Small intestine (tissue), 7 donors: ENCODE results near the gene RETREG1. TPM values are rescaled to one million over a fixed set of nuclear protein-coding genes. Genes with fewer than 3 reads are reported as not detected.
"Not testable (repeated sequence)": the region's sequence is repeated elsewhere in the genome, so short reads cannot be mapped to it uniquely, and the experiment has no call there.

Experiments used
- DNase-seq, 2 donors: peaks; one replicate each; pipeline versions ENCODE4 v3.0.0 to v3.0.0-alpha.2; 2013
- FAIRE-seq: peaks from 2 replicates; lab custom pipeline; 2012; peaks lifted over from hg19 to GRCh38; lab: Jason Lieb, UNC
- H3K27ac ChIP-seq, 3 donors: one replicate each; pipeline ENCODE4 v1.5.1; 2013; ENCODE audit warnings: low read length in 2 of 3, mild to moderate bottlenecking in 2 of 3, control low read depth in 1 of 3, inconsistent platforms in 1 of 3, low read depth in 1 of 3, moderate library complexity in 1 of 3
- H3K27me3 ChIP-seq, 3 donors: one replicate each; pipeline ENCODE4 v1.6.1; 2013; ENCODE audit warnings: low read length in 3 of 3, inconsistent platforms in 1 of 3; ENCODE audit not compliant: control insufficient read depth in 3 of 3, insufficient read depth in 3 of 3
- H3K36me3 ChIP-seq, 3 donors: one replicate each; pipeline ENCODE4 v1.6.1; 2013; ENCODE audit warnings: low read length in 3 of 3, inconsistent platforms in 1 of 3, low read depth in 1 of 3, mild to moderate bottlenecking in 1 of 3, moderate library complexity in 1 of 3; ENCODE audit not compliant: control insufficient read depth in 3 of 3, insufficient read depth in 2 of 3
- H3K4me1 ChIP-seq, 3 donors: one replicate each; pipeline ENCODE4 v1.6.1; 2013; ENCODE audit warnings: low read length in 2 of 3, inconsistent platforms in 1 of 3, low read depth in 1 of 3, mild to moderate bottlenecking in 1 of 3, moderate library complexity in 1 of 3; ENCODE audit not compliant: control insufficient read depth in 3 of 3, insufficient read depth in 2 of 3
- H3K4me3 ChIP-seq, 3 donors: one replicate each; pipeline ENCODE4 v1.5.1; 2013; ENCODE audit warnings: low read length in 3 of 3, control low read depth in 1 of 3, inconsistent platforms in 1 of 3, low read depth in 1 of 3, mild to moderate bottlenecking in 1 of 3, moderate library complexity in 1 of 3
- H3K9me3 ChIP-seq, 2 donors: one replicate each; pipeline ENCODE4 v1.6.1; 2013; ENCODE audit warnings: low read depth in 1 of 2, low read length in 1 of 2; ENCODE audit not compliant: control insufficient read depth in 2 of 2, insufficient read depth in 1 of 2
- WGBS, 3 donors: extraction: QIAGEN DNeasy Blood & Tissue Kit; methylation state at CpG; one replicate each; pipeline ENCODE4 v1.1.7; 2013; 5-methylcytosine and 5-hydroxymethylcytosine counted together
- polyA plus RNA-seq, 4 donors: library from polyadenylated mRNA; stranded (reverse) in 3 of 4; unstranded in 1 of 4; fragments of 200-250 nt in 3 of 4; fragments of 120-200 nt in 1 of 4; gene quantifications; one replicate each; pipeline versions ENCODE4 v1.2.1 to v1.2.3, GENCODE V29; 2013
- donor health status: healthy with polysubstance abuse.
- donor health status: control.
- donor health status: control.
- donor health status: Bipolar disorder and iron deficiency.
- donor health status: healthy.

RETREG1 gene
- polyA plus RNA-seq, 4 donors: 9.5 to 36.0 (median 18.3) TPM

DNA sequence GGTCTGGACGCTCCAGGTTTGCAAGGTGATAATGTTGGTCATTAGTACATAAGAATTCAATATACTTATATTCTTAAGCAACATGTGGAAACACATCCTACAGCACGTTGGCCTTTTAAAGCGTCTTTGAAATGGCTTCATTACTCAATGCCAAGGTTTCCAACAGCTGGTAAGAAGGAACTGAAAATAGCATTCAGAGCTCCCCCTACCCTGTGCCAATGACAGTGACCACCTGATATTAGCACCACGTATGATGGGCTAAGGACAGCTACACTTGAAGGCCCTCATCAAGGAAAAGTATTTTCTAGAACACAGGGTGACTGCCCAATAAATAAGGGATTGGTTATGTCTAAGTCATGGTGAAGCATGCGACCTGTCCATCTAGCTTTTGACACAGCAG, 161.1 kb downstream of the RETREG1 start:
- Histone ChIP-seq H3K36me3 (peaks cover 18 to 36% (median 22%) of the 10 kb centered on the region in 3 donors), H3K27me3 (no peaks in the 10 kb centered on the region), H3K4me3 (no peak overlapping the region), H3K4me1 (no peaks in the 10 kb centered on the region), H3K27ac (no peak overlapping the region), H3K9me3 (no peaks in the 10 kb centered on the region)
- 82 to 89% (median 82%) methylated on average over 5 of the region's 5 CpGs for WGBS, 3 donors
- FAIRE-seq (no peak), DNase-seq (no peak)

DNA sequence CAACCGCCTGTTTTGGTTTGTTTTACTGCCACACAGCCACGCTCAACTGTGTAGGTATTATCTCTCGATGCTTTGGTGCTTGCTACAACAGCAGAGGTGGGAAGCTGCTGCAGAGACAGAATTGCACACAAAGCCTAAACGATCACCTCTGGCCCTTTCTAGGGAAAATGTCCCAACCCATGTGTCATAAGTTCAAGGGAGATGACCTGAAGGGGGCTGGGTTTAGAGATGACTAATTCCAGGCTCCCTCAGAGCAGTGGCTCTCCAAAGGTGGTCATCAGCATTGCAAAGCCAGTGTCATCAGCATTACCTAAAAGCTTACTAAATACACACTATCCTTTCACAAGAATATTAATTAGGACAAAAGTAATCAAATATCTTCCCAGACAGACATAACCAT, 162.1 kb downstream of the RETREG1 start:
- no peaks in the 10 kb centered on the region for H3K4me1 ChIP-seq
- WGBS, 3 donors: 87 to 93% (median 88%) methylated on average over 4 of the region's 4 CpGs
- no peak overlapping the region for H3K4me3 ChIP-seq
- no peak overlapping the region for H3K27ac ChIP-seq
- H3K27me3 ChIP-seq: no peaks in the 10 kb centered on the region
- FAIRE-seq: no peak
- H3K9me3 ChIP-seq: no peaks in the 10 kb centered on the region
- no peak for DNase-seq
- H3K36me3 ChIP-seq: peaks cover 22 to 41% (median 25%) of the 10 kb centered on the region in 3 donors

DNA sequence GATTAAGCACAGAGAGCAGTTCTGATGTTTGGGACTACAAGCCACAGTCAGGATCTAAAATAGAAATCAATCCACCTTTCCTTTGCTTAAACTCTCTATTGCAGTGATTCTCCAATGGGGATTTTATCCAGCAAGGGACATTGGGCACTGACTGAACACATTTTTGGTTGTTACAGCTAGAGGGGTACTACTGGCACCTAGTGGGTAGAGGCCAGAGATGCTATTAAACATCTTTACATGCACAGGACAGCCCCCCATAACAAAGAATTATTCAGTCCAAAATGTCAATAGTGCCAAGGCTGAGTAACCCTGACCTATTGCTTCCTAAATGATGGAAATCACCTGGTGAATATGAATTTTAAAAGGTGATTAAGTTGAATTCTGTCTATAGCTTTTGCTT, 163.2 kb downstream of the RETREG1 start:
- no peaks in the 10 kb centered on the region for H3K9me3 ChIP-seq
- H3K27ac ChIP-seq: no peak overlapping the region
- no peaks in the 10 kb centered on the region for H3K27me3 ChIP-seq
- DNase-seq (no peak), FAIRE-seq (no peak)
- H3K36me3 ChIP-seq: peaks cover 24 to 40% (median 29%) of the 10 kb centered on the region in 3 donors
- H3K4me3 ChIP-seq: no peak overlapping the region
- no peaks in the 10 kb centered on the region for H3K4me1 ChIP-seq

DNA sequence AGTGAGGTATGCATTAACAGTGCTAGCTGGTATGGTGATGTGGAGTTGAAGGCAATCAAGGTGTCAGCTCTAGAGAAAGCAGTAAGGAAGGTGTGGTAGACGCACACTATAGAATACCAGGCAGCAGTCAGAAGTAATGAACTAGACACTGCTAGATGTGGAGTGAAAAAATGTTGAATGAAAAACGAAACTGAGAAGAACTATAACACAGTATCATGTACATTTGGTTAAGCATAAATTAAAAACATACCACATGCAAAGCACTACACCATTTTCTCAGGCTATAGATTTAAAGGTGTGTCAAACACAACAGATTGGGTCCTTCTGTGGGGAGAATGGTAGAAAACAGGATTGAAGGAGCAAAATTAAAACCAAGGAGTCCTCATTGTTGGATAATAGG, 166.6 kb downstream of the RETREG1 start:
- no peak for FAIRE-seq
- WGBS, 3 donors: 87 to 96% (median 89%) methylated on average over 2 of the region's 2 CpGs
- H3K4me3 ChIP-seq: no peak overlapping the region
- DNase-seq: no peak
- H3K27ac ChIP-seq: no peak overlapping the region
- H3K27me3 ChIP-seq: no peaks in the 10 kb centered on the region
- no peaks in the 10 kb centered on the region for H3K4me1 ChIP-seq
- H3K9me3 ChIP-seq: no peaks in the 10 kb centered on the region
- peaks cover 21 to 39% (median 38%) of the 10 kb centered on the region in 3 donors for H3K36me3 ChIP-seq

DNA sequence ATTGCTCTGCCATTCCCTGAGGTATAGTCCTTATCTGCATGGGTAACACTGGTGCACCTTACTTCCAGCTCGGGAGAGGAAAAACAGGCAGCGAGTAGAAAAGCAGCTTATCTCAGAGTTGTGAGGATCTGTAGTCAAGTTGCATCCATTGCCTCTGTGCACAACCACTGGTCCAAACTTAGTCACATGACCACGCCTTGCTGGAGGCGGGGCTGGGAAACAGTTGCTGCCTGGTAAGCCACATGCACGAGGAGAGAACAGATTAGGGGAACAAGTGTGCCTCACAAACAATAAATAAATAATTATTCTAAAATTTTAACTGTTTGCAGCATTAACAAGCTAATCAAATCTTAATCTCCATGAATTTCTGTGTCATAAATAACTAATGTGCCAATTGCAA, 169.8 kb downstream of the RETREG1 start:
- Histone ChIP-seq H3K4me3 (no peak overlapping the region), H3K4me1 (no peaks in the 10 kb centered on the region), H3K27me3 (no peaks in the 10 kb centered on the region), H3K36me3 (peaks cover 13 to 33% (median 27%) of the 10 kb centered on the region in 3 donors), H3K27ac (no peak overlapping the region), H3K9me3 (no peaks in the 10 kb centered on the region)
- DNase-seq (no peak), FAIRE-seq (no peak)
- WGBS, 3 donors: 87 to 88% (median 88%) methylated on average over 5 of the region's 5 CpGs

DNA sequence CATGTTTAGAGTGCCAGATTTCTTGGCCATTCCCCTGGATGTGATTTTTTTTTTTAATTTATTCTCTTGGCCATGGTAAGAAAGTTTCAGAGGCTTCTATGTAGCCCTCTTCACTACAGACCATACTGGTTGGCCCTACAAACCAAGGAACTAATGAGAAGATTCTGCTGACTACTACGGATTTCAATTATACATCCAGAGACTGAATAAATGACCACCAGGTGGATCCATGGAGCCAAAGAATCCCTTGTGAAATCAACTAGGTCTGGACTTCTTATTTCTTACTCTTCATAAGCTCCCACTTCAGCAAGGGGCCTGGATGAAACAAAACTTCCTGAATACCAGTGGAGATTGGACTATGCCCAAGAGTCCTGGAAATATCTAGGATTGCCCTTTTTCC, 178.8 kb downstream of the RETREG1 start:
- no peak for FAIRE-seq
- no peaks in the 10 kb centered on the region for H3K27me3 ChIP-seq
- H3K4me1 ChIP-seq: no peaks in the 10 kb centered on the region
- peaks cover 0 to 3% (median 0%) of the 10 kb centered on the region in 3 donors for H3K36me3 ChIP-seq
- H3K9me3 ChIP-seq: no peaks in the 10 kb centered on the region
- no peak for DNase-seq
- H3K27ac ChIP-seq: no peak overlapping the region
- WGBS, 3 donors: 56 to 71% (median 60%) methylated on average over 1 of the region's 1 CpG
- no peak overlapping the region for H3K4me3 ChIP-seq

DNA sequence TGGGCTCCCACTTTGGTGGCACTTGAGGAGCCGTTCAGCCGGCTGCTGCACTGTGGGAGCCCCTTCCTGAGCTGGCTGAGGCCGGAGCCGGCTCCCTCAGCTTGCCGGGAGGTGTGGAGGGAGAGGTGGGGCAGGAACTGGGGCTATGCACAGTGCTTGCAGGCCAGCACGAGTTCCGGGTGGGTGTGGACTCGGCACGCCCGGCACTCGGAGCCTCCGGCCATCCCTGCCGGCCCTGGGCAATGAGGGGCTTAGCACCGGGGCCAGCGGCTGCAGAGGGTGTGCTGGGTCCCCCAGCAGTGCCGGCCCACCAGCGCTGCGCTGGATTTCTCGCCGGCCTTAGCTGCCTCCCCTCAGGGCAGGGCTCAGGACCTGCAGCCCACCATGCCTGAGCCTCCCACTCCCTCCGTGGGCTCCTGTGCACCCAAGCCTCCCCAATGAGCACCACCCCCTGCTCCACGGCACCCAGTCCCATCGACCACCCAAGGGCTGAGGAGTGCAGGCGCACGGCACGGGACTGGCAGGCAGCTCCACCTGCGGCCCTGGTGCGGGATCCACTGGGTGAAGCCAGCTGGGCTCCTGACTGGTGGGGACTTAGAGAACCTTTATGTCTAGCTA, 180.6 kb downstream of the RETREG1 start:
- WGBS, 3 donors: 90 to 92% (median 90%) methylated on average over 22 to 28 of the region's 28 CpGs
- H3K27me3 ChIP-seq, DNase-seq, H3K4me1 ChIP-seq, H3K27ac ChIP-seq, H3K4me3 ChIP-seq, FAIRE-seq, H3K36me3 ChIP-seq, H3K9me3 ChIP-seq: not testable (repeated sequence)

DNA sequence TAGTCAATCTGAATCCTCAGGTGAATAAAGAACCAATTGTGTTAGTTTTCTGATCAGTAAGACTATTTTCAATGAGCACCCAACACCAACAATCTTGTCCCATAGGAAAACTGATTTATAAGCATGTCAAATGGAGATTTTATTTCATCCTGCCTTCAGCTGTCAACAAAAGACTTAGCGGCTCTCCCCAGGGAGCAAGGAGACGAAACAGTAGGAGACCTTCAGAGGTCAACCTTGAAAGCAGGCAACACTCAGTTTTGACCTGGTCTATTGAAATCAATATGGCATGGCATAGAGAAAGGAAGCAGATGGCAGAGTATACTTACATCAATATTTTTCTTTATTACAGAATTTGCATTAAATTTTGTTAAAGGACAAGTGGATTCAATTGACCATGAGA, 185.3 kb downstream of the RETREG1 start:
- Histone ChIP-seq H3K27me3 (peaks cover 0 to 4% (median 0%) of the 10 kb centered on the region in 3 donors), H3K36me3 (no peaks in the 10 kb centered on the region), H3K4me3 (no peak overlapping the region), H3K9me3 (no peaks in the 10 kb centered on the region), H3K27ac (no peak overlapping the region), H3K4me1 (no peaks in the 10 kb centered on the region)
- 71 to 88% (median 87%) methylated on average over 2 of the region's 2 CpGs for WGBS, 3 donors
- FAIRE-seq (no peak), DNase-seq (no peak)
